Measurements from ENCODE around the gene BCAS1.

BCAS1 gene

GRCh38 chr20:54058420-54059139 is 11.8 kb downstream of the BCAS1 start:
- Histone ChIP-seq H3K4me1 (ENCODE audit: control insufficient read depth, insufficient read depth, low read length) (no peaks in the 10 kb centered on the region), H3K9ac (ENCODE audit: low read depth, low read length) (no peak overlapping the region), H3K27me3 (ENCODE audit: control insufficient read depth, insufficient read depth, low read length) (no peaks in the 10 kb centered on the region), H3K9me3 (ENCODE audit: control insufficient read depth, insufficient read depth, low read length) (no peaks in the 10 kb centered on the region), H3K36me3 (ENCODE audit: control insufficient read depth, insufficient read depth, low read length) (no peaks in the 10 kb centered on the region), H3K4me3 (ENCODE audit: low read depth, low read length) (no peak overlapping the region)

- Histone ChIP-seq H3K36me3 (ENCODE audit: control insufficient read depth, insufficient read depth, low read length) (no peaks in the 10 kb centered on the region), H3K4me3 (ENCODE audit: low read depth, low read length) (no peak overlapping the region), H3K9me3 (ENCODE audit: control insufficient read depth, insufficient read depth, low read length) (no peaks in the 10 kb centered on the region), H3K27me3 (ENCODE audit: control insufficient read depth, insufficient read depth, low read length) (no peaks in the 10 kb centered on the region), H3K9ac (ENCODE audit: low read depth, low read length) (no peak overlapping the region), H3K4me1 (ENCODE audit: control insufficient read depth, insufficient read depth, low read length) (no peaks in the 10 kb centered on the region)
Measured at GRCh38 chr20:54056762-54057639, 13.4 kb downstream of the BCAS1 start.

DNA sequence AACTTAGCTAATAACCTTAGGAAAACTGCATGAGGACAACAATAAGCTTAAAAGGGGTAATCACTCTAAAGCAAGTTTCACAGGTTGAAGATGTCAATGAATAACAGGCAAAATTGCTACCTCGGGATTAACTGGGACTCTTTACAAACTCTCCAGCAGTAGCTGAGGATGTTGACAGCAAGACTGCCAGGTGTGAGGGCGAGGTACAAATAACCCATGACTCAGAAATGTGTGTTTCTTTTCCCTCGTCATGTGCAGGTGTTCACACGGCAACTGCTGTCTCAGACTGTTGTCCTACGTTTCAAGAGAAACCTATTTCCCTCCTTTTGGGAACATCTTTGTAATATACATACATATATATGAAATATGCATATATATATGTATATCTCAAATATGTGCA is 15.9 kb downstream of the BCAS1 start:
- H3K9ac ChIP-seq (ENCODE audit: low read depth, low read length) = no peak overlapping the region
- no peak overlapping the region for H3K4me3 ChIP-seq (ENCODE audit: low read depth, low read length)
- H3K4me1 ChIP-seq (ENCODE audit: control insufficient read depth, insufficient read depth, low read length) = no peaks in the 10 kb centered on the region
- H3K36me3 ChIP-seq (ENCODE audit: control insufficient read depth, insufficient read depth, low read length) = no peaks in the 10 kb centered on the region
- H3K27me3 ChIP-seq (ENCODE audit: control insufficient read depth, insufficient read depth, low read length) = no peaks in the 10 kb centered on the region
- no peaks in the 10 kb centered on the region for H3K9me3 ChIP-seq (ENCODE audit: control insufficient read depth, insufficient read depth, low read length)

GRCh38 chr20:54051068-54051467 is 19.3 kb downstream of the BCAS1 start:
- Histone ChIP-seq H3K36me3 (ENCODE audit: control insufficient read depth, insufficient read depth, low read length) (no peaks in the 10 kb centered on the region), H3K9ac (ENCODE audit: low read depth, low read length) (no peak overlapping the region), H3K27me3 (ENCODE audit: control insufficient read depth, insufficient read depth, low read length) (no peaks in the 10 kb centered on the region), H3K9me3 (ENCODE audit: control insufficient read depth, insufficient read depth, low read length) (no peaks in the 10 kb centered on the region), H3K4me1 (ENCODE audit: control insufficient read depth, insufficient read depth, low read length) (no peaks in the 10 kb centered on the region), H3K4me3 (ENCODE audit: low read depth, low read length) (no peak overlapping the region)

DNA sequence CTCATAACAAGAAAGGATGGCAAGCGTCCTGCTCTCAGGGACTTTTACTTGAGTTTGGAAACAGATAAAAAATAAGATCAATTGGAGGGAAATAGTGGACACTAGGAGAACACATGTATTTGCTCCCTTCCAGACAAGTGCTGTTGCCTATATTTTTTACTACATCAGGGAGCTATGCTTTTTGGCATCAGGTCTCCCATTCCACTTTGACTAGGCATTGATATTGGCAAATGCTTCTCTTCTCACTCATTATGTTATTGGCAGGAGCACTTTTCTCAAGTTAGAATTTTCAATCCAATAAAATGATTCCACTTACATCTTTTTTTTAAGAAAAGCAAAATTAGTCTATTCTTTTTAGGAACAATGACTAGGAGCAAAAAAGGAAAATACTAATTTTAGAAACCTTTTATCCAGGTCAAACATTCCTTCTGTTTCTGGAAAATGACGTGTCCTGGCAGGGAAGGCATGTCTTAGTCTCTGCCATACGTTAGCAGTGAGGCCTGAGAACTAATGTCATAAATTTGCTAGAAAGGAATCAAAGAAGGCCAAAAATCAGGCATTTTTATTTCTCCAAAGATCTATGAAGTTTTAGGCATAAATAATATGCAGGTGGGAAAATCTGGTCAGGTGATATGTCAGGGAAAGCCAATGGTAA is 21.4 kb downstream of the BCAS1 start:
- Histone ChIP-seq H3K9me3 (ENCODE audit: control insufficient read depth, insufficient read depth, low read length) (no peaks in the 10 kb centered on the region), H3K4me3 (ENCODE audit: low read depth, low read length) (no peak overlapping the region), H3K9ac (ENCODE audit: low read depth, low read length) (no peak overlapping the region), H3K4me1 (ENCODE audit: control insufficient read depth, insufficient read depth, low read length) (no peaks in the 10 kb centered on the region), H3K27me3 (ENCODE audit: control insufficient read depth, insufficient read depth, low read length) (no peaks in the 10 kb centered on the region), H3K36me3 (ENCODE audit: control insufficient read depth, insufficient read depth, low read length) (no peaks in the 10 kb centered on the region)

DNA sequence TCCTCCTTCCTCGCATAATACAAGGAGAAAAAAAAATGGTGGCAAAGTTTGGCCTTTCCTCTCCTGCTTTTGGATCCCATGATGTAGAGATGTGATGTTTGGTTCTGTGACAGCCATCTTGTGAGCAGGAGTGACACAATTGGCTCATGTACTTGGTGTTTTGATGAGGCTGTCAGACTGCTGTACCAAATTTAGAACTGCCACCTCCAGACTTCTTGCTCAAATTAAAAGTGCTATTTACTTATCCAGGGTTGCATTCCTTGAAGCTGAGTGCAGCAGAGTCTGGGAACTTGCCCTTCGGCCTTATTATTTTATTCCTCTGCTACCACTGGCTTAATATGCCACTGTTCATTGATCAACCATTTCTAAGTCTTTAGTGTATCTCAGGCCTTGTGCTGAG is 21.9 kb downstream of the BCAS1 start:
- Histone ChIP-seq H3K9me3 (ENCODE audit: control insufficient read depth, insufficient read depth, low read length) (no peaks in the 10 kb centered on the region), H3K27me3 (ENCODE audit: control insufficient read depth, insufficient read depth, low read length) (no peaks in the 10 kb centered on the region), H3K4me1 (ENCODE audit: control insufficient read depth, insufficient read depth, low read length) (no peaks in the 10 kb centered on the region), H3K4me3 (ENCODE audit: low read depth, low read length) (no peak overlapping the region), H3K9ac (ENCODE audit: low read depth, low read length) (no peak overlapping the region), H3K36me3 (ENCODE audit: control insufficient read depth, insufficient read depth, low read length) (no peaks in the 10 kb centered on the region)

DNA sequence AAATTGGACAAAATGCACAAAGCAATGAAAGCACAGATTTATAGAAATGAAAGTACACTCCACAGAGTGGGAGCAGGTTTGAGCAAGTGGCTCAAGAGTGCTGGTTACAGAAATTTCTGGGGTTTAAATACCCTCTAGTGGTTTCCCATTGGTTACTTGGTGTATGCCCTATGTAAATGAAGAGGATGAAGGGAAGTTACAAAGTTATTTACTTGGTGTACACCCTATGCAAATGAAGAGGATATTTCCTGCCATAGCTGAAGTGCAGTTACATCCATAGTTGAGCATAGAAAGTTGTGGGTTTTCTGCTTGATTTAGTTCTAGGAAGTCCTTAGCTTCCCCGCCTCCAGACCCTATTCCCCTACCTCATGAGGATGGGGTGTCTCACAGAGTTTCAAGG is 22.7 kb downstream of the BCAS1 start:
- H3K4me1 ChIP-seq (ENCODE audit: control insufficient read depth, insufficient read depth, low read length) = no peaks in the 10 kb centered on the region
- no peaks in the 10 kb centered on the region for H3K36me3 ChIP-seq (ENCODE audit: control insufficient read depth, insufficient read depth, low read length)
- H3K9me3 ChIP-seq (ENCODE audit: control insufficient read depth, insufficient read depth, low read length) = no peaks in the 10 kb centered on the region
- H3K4me3 ChIP-seq (ENCODE audit: low read depth, low read length) = no peak overlapping the region
- no peaks in the 10 kb centered on the region for H3K27me3 ChIP-seq (ENCODE audit: control insufficient read depth, insufficient read depth, low read length)
- H3K9ac ChIP-seq (ENCODE audit: low read depth, low read length) = no peak overlapping the region

- Histone ChIP-seq H3K4me1 (ENCODE audit: control insufficient read depth, insufficient read depth, low read length) (no peaks in the 10 kb centered on the region), H3K4me3 (ENCODE audit: low read depth, low read length) (no peak overlapping the region), H3K27me3 (ENCODE audit: control insufficient read depth, insufficient read depth, low read length) (no peaks in the 10 kb centered on the region), H3K36me3 (ENCODE audit: control insufficient read depth, insufficient read depth, low read length) (no peaks in the 10 kb centered on the region), H3K9me3 (ENCODE audit: control insufficient read depth, insufficient read depth, low read length) (no peaks in the 10 kb centered on the region), H3K9ac (ENCODE audit: low read depth, low read length) (no peak overlapping the region)
Measured at GRCh38 chr20:54047048-54047447, 23.3 kb downstream of the BCAS1 start.

DNA sequence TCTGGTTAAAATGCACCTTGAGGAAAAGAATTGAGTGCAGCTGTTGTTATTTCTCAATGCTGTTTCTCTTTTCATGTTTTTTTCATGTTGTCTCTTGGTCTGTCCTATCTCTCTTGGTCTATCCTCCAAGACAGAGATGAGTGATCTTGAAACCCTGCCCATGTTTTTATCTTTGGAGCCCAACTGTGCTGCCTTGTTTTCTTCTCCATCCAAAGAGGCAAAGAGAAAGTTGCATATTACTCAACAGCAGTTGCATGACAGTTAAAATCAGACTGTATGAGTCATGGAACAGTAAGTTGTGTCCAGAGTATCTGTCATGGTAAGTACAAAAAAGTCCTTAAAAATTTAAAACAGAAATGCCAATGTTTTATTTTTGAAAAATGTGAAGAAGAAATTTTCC is 26.2 kb downstream of the BCAS1 start:
- Histone ChIP-seq H3K9ac (ENCODE audit: low read depth, low read length) (no peak overlapping the region), H3K4me1 (ENCODE audit: control insufficient read depth, insufficient read depth, low read length) (no peaks in the 10 kb centered on the region), H3K36me3 (ENCODE audit: control insufficient read depth, insufficient read depth, low read length) (no peaks in the 10 kb centered on the region), H3K9me3 (ENCODE audit: control insufficient read depth, insufficient read depth, low read length) (no peaks in the 10 kb centered on the region), H3K4me3 (ENCODE audit: low read depth, low read length) (no peak overlapping the region), H3K27me3 (ENCODE audit: control insufficient read depth, insufficient read depth, low read length) (no peaks in the 10 kb centered on the region)

GRCh38 chr20:54043076-54043967 is 27.1 kb downstream of the BCAS1 start:
- Histone ChIP-seq H3K9ac (ENCODE audit: low read depth, low read length) (no peak overlapping the region), H3K4me1 (ENCODE audit: control insufficient read depth, insufficient read depth, low read length) (no peaks in the 10 kb centered on the region), H3K4me3 (ENCODE audit: low read depth, low read length) (no peak overlapping the region), H3K36me3 (ENCODE audit: control insufficient read depth, insufficient read depth, low read length) (no peaks in the 10 kb centered on the region), H3K9me3 (ENCODE audit: control insufficient read depth, insufficient read depth, low read length) (no peaks in the 10 kb centered on the region), H3K27me3 (ENCODE audit: control insufficient read depth, insufficient read depth, low read length) (no peaks in the 10 kb centered on the region)

DNA sequence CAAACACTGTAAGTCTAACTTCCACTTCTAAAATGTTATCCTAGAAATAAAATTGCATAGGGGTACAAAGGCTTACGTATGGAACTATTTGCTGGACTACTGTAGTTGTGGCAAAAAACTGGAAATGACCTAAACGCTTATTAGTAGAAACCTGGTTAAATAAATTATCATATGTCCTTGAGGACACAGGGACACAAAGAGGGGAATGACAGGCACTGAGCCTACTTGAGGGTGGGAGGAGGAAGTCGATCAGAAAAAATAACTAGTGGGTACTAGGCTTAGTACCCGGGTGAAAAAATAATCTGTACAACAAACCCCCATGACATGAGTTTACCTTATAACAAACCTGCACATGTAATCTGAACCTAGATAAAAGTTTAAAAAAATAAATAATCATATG is 28.4 kb downstream of the BCAS1 start:
- H3K9me3 ChIP-seq (ENCODE audit: control insufficient read depth, insufficient read depth, low read length) = no peaks in the 10 kb centered on the region
- H3K36me3 ChIP-seq (ENCODE audit: control insufficient read depth, insufficient read depth, low read length) = no peaks in the 10 kb centered on the region
- H3K4me1 ChIP-seq (ENCODE audit: control insufficient read depth, insufficient read depth, low read length) = no peaks in the 10 kb centered on the region
- no peak overlapping the region for H3K9ac ChIP-seq (ENCODE audit: low read depth, low read length)
- H3K27me3 ChIP-seq (ENCODE audit: control insufficient read depth, insufficient read depth, low read length) = no peaks in the 10 kb centered on the region
- no peak overlapping the region for H3K4me3 ChIP-seq (ENCODE audit: low read depth, low read length)
